Measurements from ENCODE around the gene SLC22A9. TPM values are rescaled to one million over a fixed set of nuclear protein-coding genes. Genes with fewer than 3 reads are reported as not detected.

The SLC22A9 gene
- polyA plus RNA-seq, 1 donor from 2014 or later, result not detected

DNA sequence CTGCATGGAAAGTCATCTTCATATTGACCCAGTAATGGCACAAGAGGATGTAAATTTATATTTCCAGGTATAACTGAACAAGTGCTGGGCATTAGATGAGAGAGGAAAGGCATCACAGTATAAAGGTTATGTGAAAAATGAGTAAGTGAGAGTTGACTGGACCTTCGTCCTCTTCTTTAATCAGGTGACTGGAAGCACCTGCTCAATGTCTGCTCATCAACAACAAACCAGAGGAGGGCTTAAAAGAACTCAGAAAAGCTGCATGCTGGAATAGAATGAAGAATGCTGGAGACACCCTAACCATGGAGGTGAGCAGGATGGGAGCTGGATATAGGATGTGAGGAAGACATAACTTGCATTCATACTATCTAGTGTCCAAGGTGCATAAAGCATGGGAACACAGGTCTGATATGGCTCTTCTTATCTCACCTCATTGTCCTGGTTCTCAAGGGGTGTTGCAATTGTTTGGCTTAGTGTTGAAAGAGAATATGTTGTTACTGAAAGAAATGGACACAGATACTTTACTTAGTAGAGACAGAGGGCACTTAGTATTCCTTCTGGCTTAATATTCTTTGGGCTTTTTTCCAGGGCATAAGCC, 7.3 kb upstream of the SLC22A9 start:
- no peaks in the 10 kb centered on the region for H4K20me1 ChIP-seq (ENCODE audit: insufficient read depth)
- no peaks in the 10 kb centered on the region for H3K36me3 ChIP-seq (ENCODE audit: insufficient read depth, low read length)
- no peak overlapping the region for H3K4me2 ChIP-seq (ENCODE audit: low read length)
- H3K9me2 ChIP-seq (ENCODE audit: insufficient read depth, low read length), result no peaks in the 10 kb centered on the region
- H3K9ac ChIP-seq (ENCODE audit: low read length), result no peak overlapping the region
- no peaks in the 10 kb centered on the region for H3K9me3 ChIP-seq (ENCODE audit: low read length)
- no peak overlapping the region for H3K4me3 ChIP-seq (ENCODE audit: low read length)
- no peak overlapping the region for H2AFZ ChIP-seq (ENCODE audit: low read depth, low read length)
- TF ChIP-seq EP300 (conservative IDR thresholded peaks at IDR 0.05; ENCODE audit: poor library complexity, severe bottlenecking), result no peak
- no peak for TF ChIP-seq MXI1 (conservative IDR thresholded peaks at IDR 0.05; ENCODE audit: poor library complexity, severe bottlenecking)
- TF ChIP-seq RAD21 (conservative IDR thresholded peaks at IDR 0.05), result no peak
- TF ChIP-seq SMC3 (conservative IDR thresholded peaks at IDR 0.05; ENCODE audit: poor library complexity), result no peak
- TF ChIP-seq TAF1 (IDR thresholded peaks at IDR 0.05; ENCODE audit: low read depth), result no peak
- TF ChIP-seq EZH2 (IDR thresholded peaks at IDR 0.05; ENCODE audit: borderline replicate concordance, insufficient read depth, low read length, poor library complexity, severe bottlenecking), result no peak
- no peak for TF ChIP-seq POLR2AphosphoS5 (IDR thresholded peaks at IDR 0.05)
- TF ChIP-seq, protein P1, sequence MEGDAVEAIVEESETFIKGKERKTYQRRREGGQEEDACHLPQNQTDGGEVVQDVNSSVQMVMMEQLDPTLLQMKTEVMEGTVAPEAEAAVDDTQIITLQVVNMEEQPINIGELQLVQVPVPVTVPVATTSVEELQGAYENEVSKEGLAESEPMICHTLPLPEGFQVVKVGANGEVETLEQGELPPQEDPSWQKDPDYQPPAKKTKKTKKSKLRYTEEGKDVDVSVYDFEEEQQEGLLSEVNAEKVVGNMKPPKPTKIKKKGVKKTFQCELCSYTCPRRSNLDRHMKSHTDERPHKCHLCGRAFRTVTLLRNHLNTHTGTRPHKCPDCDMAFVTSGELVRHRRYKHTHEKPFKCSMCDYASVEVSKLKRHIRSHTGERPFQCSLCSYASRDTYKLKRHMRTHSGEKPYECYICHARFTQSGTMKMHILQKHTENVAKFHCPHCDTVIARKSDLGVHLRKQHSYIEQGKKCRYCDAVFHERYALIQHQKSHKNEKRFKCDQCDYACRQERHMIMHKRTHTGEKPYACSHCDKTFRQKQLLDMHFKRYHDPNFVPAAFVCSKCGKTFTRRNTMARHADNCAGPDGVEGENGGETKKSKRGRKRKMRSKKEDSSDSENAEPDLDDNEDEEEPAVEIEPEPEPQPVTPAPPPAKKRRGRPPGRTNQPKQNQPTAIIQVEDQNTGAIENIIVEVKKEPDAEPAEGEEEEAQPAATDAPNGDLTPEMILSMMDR (IDR thresholded peaks at IDR 0.05; ENCODE audit: poor library complexity, severe bottlenecking), result no peak
- H3K27ac ChIP-seq (ENCODE audit: low read length), result no peak overlapping the region
- no peaks in the 10 kb centered on the region for H3K79me2 ChIP-seq (replicated peaks; ENCODE audit: insufficient read depth, low read length)
- H3K27me3 ChIP-seq (ENCODE audit: insufficient read depth, low read depth, low read length), result no peaks in the 10 kb centered on the region
- H3F3A ChIP-seq (ENCODE audit: insufficient read depth, low read length, poor library complexity, severe bottlenecking), result no peaks in the 10 kb centered on the region

- H3K27ac ChIP-seq (ENCODE audit: low read length), result no peak overlapping the region
- TF ChIP-seq RAD21 (conservative IDR thresholded peaks at IDR 0.05), result no peak
- no peaks in the 10 kb centered on the region for H3F3A ChIP-seq (ENCODE audit: insufficient read depth, low read length, poor library complexity, severe bottlenecking)
- H3K9me3 ChIP-seq (ENCODE audit: low read length), result no peaks in the 10 kb centered on the region
- no peaks in the 10 kb centered on the region for H4K20me1 ChIP-seq (ENCODE audit: insufficient read depth)
- H3K9me2 ChIP-seq (ENCODE audit: insufficient read depth, low read length), result no peaks in the 10 kb centered on the region
- H3K27me3 ChIP-seq (ENCODE audit: insufficient read depth, low read depth, low read length), result no peaks in the 10 kb centered on the region
- no peak overlapping the region for H3K4me3 ChIP-seq (ENCODE audit: low read length)
- no peaks in the 10 kb centered on the region for H3K36me3 ChIP-seq (ENCODE audit: insufficient read depth, low read length)
- H3K9ac ChIP-seq (ENCODE audit: low read length), result no peak overlapping the region
- no peak overlapping the region for H3K4me2 ChIP-seq (ENCODE audit: low read length)
- no peaks in the 10 kb centered on the region for H3K79me2 ChIP-seq (replicated peaks; ENCODE audit: insufficient read depth, low read length)
- no peak overlapping the region for H2AFZ ChIP-seq (ENCODE audit: low read depth, low read length)
These were observed 495 bp downstream of the SLC22A9 start for GRCh38 chr11:63369971-63370588.

- Histone ChIP-seq H3K36me3 (ENCODE audit: insufficient read depth, low read length) (no peaks in the 10 kb centered on the region), H4K20me1 (ENCODE audit: insufficient read depth) (no peaks in the 10 kb centered on the region), H3K9me3 (ENCODE audit: low read length) (no peaks in the 10 kb centered on the region)
These were observed 1.8 kb downstream of the SLC22A9 start for GRCh38 chr11:63371396-63371795.

More at GRCh38 chr11:63371396-63371795, 1.8 kb downstream of the SLC22A9 start:
- Histone ChIP-seq H3K27me3 (ENCODE audit: insufficient read depth, low read depth, low read length) (no peaks in the 10 kb centered on the region), H3K27ac (ENCODE audit: low read length) (no peak overlapping the region), H3K79me2 (replicated peaks; ENCODE audit: insufficient read depth, low read length) (no peaks in the 10 kb centered on the region), H3K9me2 (ENCODE audit: insufficient read depth, low read length) (no peaks in the 10 kb centered on the region), H3F3A (ENCODE audit: insufficient read depth, low read length, poor library complexity, severe bottlenecking) (no peaks in the 10 kb centered on the region), H3K9ac (ENCODE audit: low read length) (no peak overlapping the region), H2AFZ (ENCODE audit: low read depth, low read length) (no peak overlapping the region), H3K4me3 (ENCODE audit: low read length) (no peak overlapping the region), H3K4me2 (ENCODE audit: low read length) (no peak overlapping the region)
- no peak for TF ChIP-seq EZH2 (IDR thresholded peaks at IDR 0.05; ENCODE audit: borderline replicate concordance, insufficient read depth, low read length, poor library complexity, severe bottlenecking)
- TF ChIP-seq RAD21 (conservative IDR thresholded peaks at IDR 0.05), result no peak
- no peak for TF ChIP-seq SMC3 (conservative IDR thresholded peaks at IDR 0.05; ENCODE audit: poor library complexity)
- TF ChIP-seq MXI1 (conservative IDR thresholded peaks at IDR 0.05; ENCODE audit: poor library complexity, severe bottlenecking), result no peak
- no peak for TF ChIP-seq POLR2AphosphoS5 (IDR thresholded peaks at IDR 0.05)
- TF ChIP-seq, protein P2, sequence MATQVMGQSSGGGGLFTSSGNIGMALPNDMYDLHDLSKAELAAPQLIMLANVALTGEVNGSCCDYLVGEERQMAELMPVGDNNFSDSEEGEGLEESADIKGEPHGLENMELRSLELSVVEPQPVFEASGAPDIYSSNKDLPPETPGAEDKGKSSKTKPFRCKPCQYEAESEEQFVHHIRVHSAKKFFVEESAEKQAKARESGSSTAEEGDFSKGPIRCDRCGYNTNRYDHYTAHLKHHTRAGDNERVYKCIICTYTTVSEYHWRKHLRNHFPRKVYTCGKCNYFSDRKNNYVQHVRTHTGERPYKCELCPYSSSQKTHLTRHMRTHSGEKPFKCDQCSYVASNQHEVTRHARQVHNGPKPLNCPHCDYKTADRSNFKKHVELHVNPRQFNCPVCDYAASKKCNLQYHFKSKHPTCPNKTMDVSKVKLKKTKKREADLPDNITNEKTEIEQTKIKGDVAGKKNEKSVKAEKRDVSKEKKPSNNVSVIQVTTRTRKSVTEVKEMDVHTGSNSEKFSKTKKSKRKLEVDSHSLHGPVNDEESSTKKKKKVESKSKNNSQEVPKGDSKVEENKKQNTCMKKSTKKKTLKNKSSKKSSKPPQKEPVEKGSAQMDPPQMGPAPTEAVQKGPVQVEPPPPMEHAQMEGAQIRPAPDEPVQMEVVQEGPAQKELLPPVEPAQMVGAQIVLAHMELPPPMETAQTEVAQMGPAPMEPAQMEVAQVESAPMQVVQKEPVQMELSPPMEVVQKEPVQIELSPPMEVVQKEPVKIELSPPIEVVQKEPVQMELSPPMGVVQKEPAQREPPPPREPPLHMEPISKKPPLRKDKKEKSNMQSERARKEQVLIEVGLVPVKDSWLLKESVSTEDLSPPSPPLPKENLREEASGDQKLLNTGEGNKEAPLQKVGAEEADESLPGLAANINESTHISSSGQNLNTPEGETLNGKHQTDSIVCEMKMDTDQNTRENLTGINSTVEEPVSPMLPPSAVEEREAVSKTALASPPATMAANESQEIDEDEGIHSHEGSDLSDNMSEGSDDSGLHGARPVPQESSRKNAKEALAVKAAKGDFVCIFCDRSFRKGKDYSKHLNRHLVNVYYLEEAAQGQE (IDR thresholded peaks at IDR 0.05; ENCODE audit: borderline replicate concordance), result no peak
- TF ChIP-seq TAF1 (IDR thresholded peaks at IDR 0.05; ENCODE audit: low read depth), result no peak
- no peak for TF ChIP-seq EP300 (conservative IDR thresholded peaks at IDR 0.05; ENCODE audit: poor library complexity, severe bottlenecking)
- TF ChIP-seq, protein P1 (IDR thresholded peaks at IDR 0.05; ENCODE audit: poor library complexity, severe bottlenecking), result no peak
